Measurements from ENCODE around the gene ARHGAP15.

Gene ARHGAP15

DNA sequence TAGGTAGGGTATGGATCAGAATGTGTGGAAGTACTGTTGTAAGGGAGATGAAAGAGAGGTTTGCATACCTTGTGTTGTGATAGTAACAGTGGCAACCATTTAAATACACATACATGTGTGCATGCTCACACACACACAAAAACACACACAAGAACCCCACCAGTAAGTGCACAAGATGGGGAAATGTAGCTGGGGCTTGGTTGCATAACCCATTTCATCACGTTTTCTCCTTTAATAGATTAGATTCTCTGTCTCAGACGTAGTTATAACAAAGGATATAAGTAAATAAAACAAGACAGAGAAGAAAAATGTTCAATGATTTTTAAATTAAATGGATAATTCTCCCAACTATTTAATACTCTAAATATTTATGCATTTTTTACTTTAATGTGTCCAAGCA lies 13.4 kb downstream of the ARHGAP15 start:
- H2BK5ac ChIP-seq (ENCODE audit: low read depth, low read length, poor library complexity): no peak overlapping the region
- H3K27me3 ChIP-seq (ENCODE audit: insufficient read depth, low read length): no peaks in the 10 kb centered on the region
- H3K4ac ChIP-seq (ENCODE audit: low read depth, low read length): no peak overlapping the region
- no peak for DNase-seq
- no peak overlapping the region for H2BK12ac ChIP-seq (ENCODE audit: low read length)
- H3K79me1 ChIP-seq (ENCODE audit: low read length): no peaks in the 10 kb centered on the region
- H3K9me3 ChIP-seq (ENCODE audit: insufficient read depth, low read depth, low read length): no peaks in the 10 kb centered on the region
- H3K4me2 ChIP-seq (ENCODE audit: low read length): no peak overlapping the region
- H2BK120ac ChIP-seq (ENCODE audit: insufficient read depth, low read length, poor library complexity): no peak overlapping the region
- no peak overlapping the region for H3K14ac ChIP-seq (ENCODE audit: low read length)
- no peaks in the 10 kb centered on the region for H3K4me1 ChIP-seq (ENCODE audit: control insufficient read depth in 1 of 2, insufficient read depth in 2 of 2, low read length in 2 of 2)
- no peak overlapping the region for H3K27ac ChIP-seq (ENCODE audit: low read depth, low read length)
- no peaks in the 10 kb centered on the region for H3K79me2 ChIP-seq (ENCODE audit: control insufficient read depth, insufficient read depth, low read length, poor library complexity)
- H2AFZ ChIP-seq (ENCODE audit: insufficient read depth, low read length, poor library complexity): no peak overlapping the region
- H3K9ac ChIP-seq (ENCODE audit: low read length): no peak overlapping the region
- H3K23ac ChIP-seq (ENCODE audit: low read length): no peak overlapping the region
- WGBS (ENCODE audit: extremely low coverage, insufficient coverage, insufficient read length): no CpG with 5 or more reads among the region's 2 CpGs
- no peaks in the 10 kb centered on the region for H3K36me3 ChIP-seq (ENCODE audit: control insufficient read depth in 1 of 2, insufficient read depth in 2 of 2, low read length in 2 of 2)
- H4K91ac ChIP-seq (ENCODE audit: low read depth, low read length): no peak overlapping the region
- H3K18ac ChIP-seq (ENCODE audit: low read length): no peak overlapping the region
- H4K12ac ChIP-seq (ENCODE audit: low read depth, low read length): no peak overlapping the region
- H2AK5ac ChIP-seq (ENCODE audit: low read length): no peak overlapping the region
- no peak overlapping the region for H3K4me3 ChIP-seq (ENCODE audit: low read depth, low read length)
- H4K8ac ChIP-seq (ENCODE audit: low read depth, low read length): no peak overlapping the region

DNA sequence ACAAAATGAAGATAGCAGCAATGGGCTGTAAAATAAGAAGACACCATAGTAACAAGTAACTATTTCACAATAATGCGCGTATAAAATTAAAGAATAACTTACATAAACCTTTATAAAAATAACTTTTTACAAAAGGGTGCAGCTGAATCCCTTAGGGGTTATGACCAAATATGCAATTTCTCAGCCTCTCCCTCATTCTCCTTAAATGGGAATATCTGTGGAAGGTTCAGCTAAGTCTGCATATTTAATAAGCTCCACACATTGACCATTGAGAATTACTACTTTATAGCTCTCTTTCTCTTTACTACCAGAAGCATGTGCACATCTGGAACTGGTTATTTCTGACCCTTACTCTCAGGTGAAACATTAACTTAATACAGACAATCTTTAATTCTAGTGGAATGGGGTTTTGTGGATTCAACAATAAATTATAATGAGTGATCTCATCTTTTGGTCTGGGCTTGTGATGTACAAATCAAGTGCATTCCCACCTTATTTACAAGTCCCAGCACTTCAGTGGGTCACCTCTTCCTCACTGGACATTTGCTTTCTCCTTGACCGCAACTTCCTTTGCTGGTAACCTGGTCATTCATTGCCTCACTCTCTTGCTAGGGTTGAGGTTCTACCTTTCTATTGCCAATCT lies 15.7 kb downstream of the ARHGAP15 start:
- Histone ChIP-seq H2BK5ac (ENCODE audit: low read depth, low read length, poor library complexity) (no peak overlapping the region), H3K14ac (ENCODE audit: low read length) (no peak overlapping the region), H4K12ac (ENCODE audit: low read depth, low read length) (no peak overlapping the region), H2AFZ (ENCODE audit: insufficient read depth, low read length, poor library complexity) (no peak overlapping the region), H3K4me3 (ENCODE audit: low read depth, low read length) (no peak overlapping the region), H2BK120ac (ENCODE audit: insufficient read depth, low read length, poor library complexity) (no peak overlapping the region), H3K79me2 (ENCODE audit: control insufficient read depth, insufficient read depth, low read length, poor library complexity) (no peaks in the 10 kb centered on the region), H4K8ac (ENCODE audit: low read depth, low read length) (no peak overlapping the region), H3K9me3 (ENCODE audit: insufficient read depth, low read depth, low read length) (no peaks in the 10 kb centered on the region), H3K23ac (ENCODE audit: low read length) (no peak overlapping the region), H3K36me3 (ENCODE audit: control insufficient read depth in 1 of 2, insufficient read depth in 2 of 2, low read length in 2 of 2) (no peaks in the 10 kb centered on the region), H2BK12ac (ENCODE audit: low read length) (no peak overlapping the region), H4K91ac (ENCODE audit: low read depth, low read length) (no peak overlapping the region), H2AK5ac (ENCODE audit: low read length) (no peak overlapping the region), H3K79me1 (ENCODE audit: low read length) (no peaks in the 10 kb centered on the region), H3K18ac (ENCODE audit: low read length) (no peak overlapping the region), H3K4me1 (ENCODE audit: control insufficient read depth in 1 of 2, insufficient read depth in 2 of 2, low read length in 2 of 2) (no peaks in the 10 kb centered on the region), H3K9ac (ENCODE audit: low read length) (no peak overlapping the region), H3K27me3 (ENCODE audit: insufficient read depth, low read length) (no peaks in the 10 kb centered on the region), H3K4me2 (ENCODE audit: low read length) (no peak overlapping the region), H3K4ac (ENCODE audit: low read depth, low read length) (no peak overlapping the region), H3K27ac (ENCODE audit: low read depth, low read length) (no peak overlapping the region)
- no CpG with 5 or more reads among the region's 3 CpGs for WGBS (ENCODE audit: extremely low coverage, insufficient coverage, insufficient read length)
- no peak for DNase-seq

DNA sequence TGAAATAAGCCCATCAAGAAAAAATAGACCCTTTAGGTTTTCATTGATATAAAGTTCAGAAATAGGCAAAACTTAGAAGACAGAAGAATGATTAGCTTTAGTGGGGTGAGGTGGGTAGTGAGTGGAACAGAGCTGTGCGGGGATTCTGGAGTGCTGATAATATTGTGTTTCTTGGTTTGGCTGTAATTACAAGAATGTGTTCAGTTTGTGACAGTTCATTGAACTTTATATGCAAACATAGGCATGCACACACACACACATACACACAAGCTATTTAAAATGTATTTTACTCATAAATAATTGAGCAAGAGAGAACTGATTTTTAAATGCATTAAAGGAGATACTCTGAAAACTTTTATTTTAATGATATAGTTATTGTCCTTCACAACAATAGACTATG lies 17.1 kb downstream of the ARHGAP15 start:
- no peak overlapping the region for H3K4me2 ChIP-seq (ENCODE audit: low read length)
- H3K4me1 ChIP-seq (ENCODE audit: control insufficient read depth in 1 of 2, insufficient read depth in 2 of 2, low read length in 2 of 2): no peaks in the 10 kb centered on the region
- no peak overlapping the region for H3K4ac ChIP-seq (ENCODE audit: low read depth, low read length)
- no peak overlapping the region for H4K8ac ChIP-seq (ENCODE audit: low read depth, low read length)
- no CpG with 5 or more reads among the region's 1 CpG for WGBS (ENCODE audit: extremely low coverage, insufficient coverage, insufficient read length)
- no peaks in the 10 kb centered on the region for H3K9me3 ChIP-seq (ENCODE audit: insufficient read depth, low read depth, low read length)
- H3K27me3 ChIP-seq (ENCODE audit: insufficient read depth, low read length): no peaks in the 10 kb centered on the region
- no peak overlapping the region for H3K4me3 ChIP-seq (ENCODE audit: low read depth, low read length)
- H2BK120ac ChIP-seq (ENCODE audit: insufficient read depth, low read length, poor library complexity): no peak overlapping the region
- no peak for DNase-seq
- no peak overlapping the region for H3K18ac ChIP-seq (ENCODE audit: low read length)
- H4K91ac ChIP-seq (ENCODE audit: low read depth, low read length): no peak overlapping the region
- H3K79me2 ChIP-seq (ENCODE audit: control insufficient read depth, insufficient read depth, low read length, poor library complexity): no peaks in the 10 kb centered on the region
- no peak overlapping the region for H2BK12ac ChIP-seq (ENCODE audit: low read length)
- no peak overlapping the region for H2AFZ ChIP-seq (ENCODE audit: insufficient read depth, low read length, poor library complexity)
- H2BK5ac ChIP-seq (ENCODE audit: low read depth, low read length, poor library complexity): no peak overlapping the region
- no peaks in the 10 kb centered on the region for H3K79me1 ChIP-seq (ENCODE audit: low read length)
- H3K36me3 ChIP-seq (ENCODE audit: control insufficient read depth in 1 of 2, insufficient read depth in 2 of 2, low read length in 2 of 2): no peaks in the 10 kb centered on the region
- no peak overlapping the region for H2AK5ac ChIP-seq (ENCODE audit: low read length)
- H3K9ac ChIP-seq (ENCODE audit: low read length): no peak overlapping the region
- H3K27ac ChIP-seq (ENCODE audit: low read depth, low read length): no peak overlapping the region
- no peak overlapping the region for H4K12ac ChIP-seq (ENCODE audit: low read depth, low read length)
- no peak overlapping the region for H3K14ac ChIP-seq (ENCODE audit: low read length)
- no peak overlapping the region for H3K23ac ChIP-seq (ENCODE audit: low read length)

DNA sequence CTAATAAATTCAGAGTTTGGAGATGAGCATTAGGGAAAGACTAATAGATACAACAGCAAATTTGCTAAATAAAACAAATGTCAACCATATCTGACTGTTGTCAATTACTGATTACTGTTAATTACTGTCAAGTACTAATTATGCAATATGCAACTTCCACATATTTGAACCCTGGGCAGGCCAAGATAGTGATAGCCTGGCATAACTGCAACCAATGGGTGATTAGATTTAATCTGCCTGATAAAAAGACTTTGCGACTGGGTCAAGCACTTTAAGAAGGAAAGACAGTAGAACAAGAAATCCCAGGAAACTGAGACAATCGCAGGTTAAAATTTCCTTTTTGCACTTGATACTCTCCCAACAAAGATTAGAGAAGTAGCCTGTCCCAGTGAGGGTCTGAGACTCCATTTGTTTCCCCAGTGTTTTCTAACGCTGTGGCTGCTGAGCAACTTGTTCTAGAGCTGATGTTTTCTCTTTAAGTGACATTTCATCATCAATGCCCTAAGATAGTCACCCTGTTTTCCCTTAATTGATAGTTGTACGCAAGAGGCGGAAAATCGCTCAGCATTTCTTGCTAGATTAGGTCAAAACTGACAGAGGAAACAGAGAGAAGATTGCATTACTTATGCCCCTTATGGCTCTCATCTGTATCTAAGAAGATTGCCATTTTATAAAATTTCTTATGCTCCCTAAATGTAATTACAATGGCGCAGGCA lies 17.8 kb downstream of the ARHGAP15 start:
- no peak overlapping the region for H2AFZ ChIP-seq (ENCODE audit: insufficient read depth, low read length, poor library complexity)
- H3K36me3 ChIP-seq (ENCODE audit: control insufficient read depth in 1 of 2, insufficient read depth in 2 of 2, low read length in 2 of 2): no peaks in the 10 kb centered on the region
- H3K4me1 ChIP-seq (ENCODE audit: control insufficient read depth in 1 of 2, insufficient read depth in 2 of 2, low read length in 2 of 2): no peaks in the 10 kb centered on the region
- H3K9ac ChIP-seq (ENCODE audit: low read length): no peak overlapping the region
- H3K27me3 ChIP-seq (ENCODE audit: insufficient read depth, low read length): no peaks in the 10 kb centered on the region
- no peak overlapping the region for H3K27ac ChIP-seq (ENCODE audit: low read depth, low read length)
- H3K23ac ChIP-seq (ENCODE audit: low read length): no peak overlapping the region
- no peaks in the 10 kb centered on the region for H3K79me2 ChIP-seq (ENCODE audit: control insufficient read depth, insufficient read depth, low read length, poor library complexity)
- no CpG with 5 or more reads among the region's 7 CpGs for WGBS (ENCODE audit: extremely low coverage, insufficient coverage, insufficient read length)
- no peak overlapping the region for H3K4ac ChIP-seq (ENCODE audit: low read depth, low read length)
- no peak for DNase-seq
- H2BK5ac ChIP-seq (ENCODE audit: low read depth, low read length, poor library complexity): no peak overlapping the region
- no peaks in the 10 kb centered on the region for H3K9me3 ChIP-seq (ENCODE audit: insufficient read depth, low read depth, low read length)
- H2BK120ac ChIP-seq (ENCODE audit: insufficient read depth, low read length, poor library complexity): no peak overlapping the region
- H3K4me2 ChIP-seq (ENCODE audit: low read length): no peak overlapping the region
- no peak overlapping the region for H3K4me3 ChIP-seq (ENCODE audit: low read depth, low read length)
- no peak overlapping the region for H4K8ac ChIP-seq (ENCODE audit: low read depth, low read length)
- H2AK5ac ChIP-seq (ENCODE audit: low read length): no peak overlapping the region
- H4K91ac ChIP-seq (ENCODE audit: low read depth, low read length): no peak overlapping the region
- H3K79me1 ChIP-seq (ENCODE audit: low read length): no peaks in the 10 kb centered on the region
- no peak overlapping the region for H2BK12ac ChIP-seq (ENCODE audit: low read length)
- no peak overlapping the region for H4K12ac ChIP-seq (ENCODE audit: low read depth, low read length)
- no peak overlapping the region for H3K18ac ChIP-seq (ENCODE audit: low read length)
- no peak overlapping the region for H3K14ac ChIP-seq (ENCODE audit: low read length)

Data from trophoblast cell (in vitro differentiated cells and primary cell).